GM12878 (cell line): ENCODE data around the gene PDGFA.

Experiments
- EZH2 ChIP-seq: IDR thresholded peaks from 2 replicates; pipeline ENCODE4 v1.6.1; 2012; ENCODE audit warnings: low read depth, mild to moderate bottlenecking, control low read depth, inconsistent platforms, low read length, borderline replicate concordance; ENCODE audit not compliant: control insufficient read depth
- MTA3 ChIP-seq: IDR thresholded peaks from 2 replicates; pipeline ENCODE4 v1.6.1; 2012; ENCODE audit warnings: low read length, inconsistent platforms, borderline replicate concordance
- PML ChIP-seq: IDR thresholded peaks from 2 replicates; pipeline ENCODE4 v1.6.1; 2012; ENCODE audit warnings: low read length, inconsistent platforms

DNA sequence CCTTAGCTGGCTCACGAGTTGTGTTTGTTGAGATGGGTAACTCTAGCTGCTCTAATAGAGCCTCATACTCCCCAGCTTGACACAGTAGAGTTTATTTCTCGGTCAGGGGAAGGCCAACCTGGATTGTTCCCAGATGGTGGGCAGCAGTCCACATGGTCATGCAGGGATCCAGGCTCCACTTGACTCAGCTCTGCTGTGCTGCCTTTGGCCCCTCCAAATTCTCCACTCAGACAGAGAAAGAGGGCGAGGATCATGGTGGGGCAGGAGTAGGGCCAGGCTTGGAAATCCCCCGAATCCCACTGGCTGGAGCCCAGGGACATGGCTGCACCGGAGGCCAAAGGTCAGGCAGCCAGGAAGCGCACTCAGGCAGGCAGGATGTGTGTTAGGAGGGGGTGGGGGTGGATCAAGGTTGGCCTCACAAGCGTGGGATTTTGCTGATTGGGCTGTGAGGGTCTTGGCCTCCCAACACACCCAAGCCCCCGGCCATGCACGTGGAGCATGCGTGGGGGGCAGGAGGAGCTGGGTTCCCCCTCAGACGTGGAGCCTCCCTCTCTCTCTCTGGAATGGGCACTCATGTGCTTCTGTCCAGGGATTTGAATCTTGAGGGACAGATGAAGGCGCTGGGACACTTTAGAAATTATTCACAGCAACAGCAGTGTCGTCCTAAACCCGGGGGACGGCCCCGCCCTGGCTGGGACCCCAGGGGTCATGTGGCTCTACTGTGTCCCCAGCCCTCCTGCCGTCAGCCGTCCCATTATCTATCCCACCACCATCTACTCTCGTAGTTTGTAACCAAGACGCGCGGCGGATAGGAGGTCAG is 44.8 kb downstream of the PDGFA start:
- TF ChIP-seq EZH2 (no peak), MTA3 (no peak), PML (no peak)
